ENCODE results near the gene MTHFD1. TPM values are rescaled to one million over a fixed set of nuclear protein-coding genes. Genes with fewer than 3 reads are reported as not detected.

MTHFD1 gene
- total RNA-seq, 1 experiment from 2014 or later, result 153 TPM

GRCh38 chr14:64467101-64467500 is 78.9 kb downstream of the MTHFD1 start:
- Histone ChIP-seq H3K4me1 (ENCODE audit: control insufficient read depth in 1 of 2, insufficient read depth in 2 of 2, low read length in 2 of 2) (peaks cover 0 to 4% of the 10 kb centered on the region in 2 experiments; a peak in 1 of 4 replicates), H3K4me3 (replicated peaks in 1 of 2; ENCODE audit: low read depth in 1 of 2, low read length in 2 of 2) (no peak overlapping the region), H3K9ac (ENCODE audit: low read length) (no peak overlapping the region), H3K9me3 (ENCODE audit: control insufficient read depth in 1 of 2, insufficient read depth in 1 of 2, low read depth in 1 of 2, low read length in 2 of 2) (no peaks in the 10 kb centered on the region), H3K27me3 (ENCODE audit: insufficient read depth, low read length) (no peaks in the 10 kb centered on the region), H4K20me1 (ENCODE audit: insufficient read depth) (0 out of 2 replicates have a peak, but pooled peaks cover 3% of the 10 kb centered on the region), H2AFZ (ENCODE audit: low read depth, low read length, poor library complexity, severe bottlenecking) (no peak overlapping the region), H3K27ac (ENCODE audit: low read depth, low read length) (no peak overlapping the region), H3K79me2 (ENCODE audit: insufficient read depth, low read length) (no peaks in the 10 kb centered on the region), H3K4me2 (ENCODE audit: low read length) (no peak overlapping the region), H3K9me2 (ENCODE audit: insufficient read depth) (no peaks in the 10 kb centered on the region), H3K36me3 (ENCODE audit: control insufficient read depth in 1 of 2, insufficient read depth in 2 of 2, low read length in 2 of 2) (no peaks in the 10 kb centered on the region)
- POLR2A ChIA-PET, result no interaction called here
- ATAC-seq (no peak), DNase-seq (ENCODE audit: low read depth, low spot score) (no peak)
- TF ChIP-seq YY1 (IDR thresholded peaks at IDR 0.05; ENCODE audit: extremely low read depth, insufficient replicate concordance, low read depth, low read length) (no peak), SP1 (IDR thresholded peaks at IDR 0.05; ENCODE audit: low read depth) (no peak), RAD21 (IDR thresholded peaks at IDR 0.05; ENCODE audit: low read depth) (no peak), EGR1 (IDR thresholded peaks at IDR 0.05; ENCODE audit: low read depth) (no peak), POLR2A (IDR thresholded peaks at IDR 0.05; ENCODE audit: borderline replicate concordance, extremely low read depth, insufficient read depth, insufficient read length) (no peak), SRF (IDR thresholded peaks at IDR 0.05; ENCODE audit: low read depth) (no peak)
- no TSS peak for BruUV-seq (replicated peaks)
- RAD21 ChIA-PET (ENCODE audit: low non-redundant PET in 1 of 2, low total read pairs in 2 of 2, uncharacterized antibody in 2 of 2, unreplicated experiment in 2 of 2), result no interaction called here
- CTCF ChIA-PET, result interaction anchor here (0.9 kb wide), 1 partner anchor 37 kb away, joined by 3 read pairs; no protein-coding TSS in a partner anchor
- intact Hi-C loops (cut with micrococcal nuclease), result no loop called here

GRCh38 chr14:64467566-64467965 is 79.4 kb downstream of the MTHFD1 start:
- no peaks in the 10 kb centered on the region for H3K27me3 ChIP-seq (ENCODE audit: insufficient read depth, low read length)
- no peaks in the 10 kb centered on the region for H3K79me2 ChIP-seq (ENCODE audit: insufficient read depth, low read length)
- H4K20me1 ChIP-seq (ENCODE audit: insufficient read depth), result 0 out of 2 replicates have a peak, but pooled peaks cover 3% of the 10 kb centered on the region
- RAD21 ChIA-PET (ENCODE audit: low non-redundant PET in 1 of 2, low total read pairs in 2 of 2, uncharacterized antibody in 2 of 2, unreplicated experiment in 2 of 2), result no interaction called here
- H3K27ac ChIP-seq (ENCODE audit: low read depth, low read length), result no peak overlapping the region
- intact Hi-C loops (cut with micrococcal nuclease), result no loop called here
- BruUV-seq (replicated peaks), result no TSS peak
- no peak overlapping the region for H3K9ac ChIP-seq (ENCODE audit: low read length)
- CTCF ChIA-PET, result interaction anchor here (0.9 kb wide), 1 partner anchor 38 kb away, joined by 3 read pairs; no protein-coding TSS in a partner anchor
- peaks cover 0 to 4% of the 10 kb centered on the region in 2 experiments; a peak in 1 of 4 replicates for H3K4me1 ChIP-seq (ENCODE audit: control insufficient read depth in 1 of 2, insufficient read depth in 2 of 2, low read length in 2 of 2)
- H2AFZ ChIP-seq (ENCODE audit: low read depth, low read length, poor library complexity, severe bottlenecking), result no peak overlapping the region
- no peaks in the 10 kb centered on the region for H3K9me3 ChIP-seq (ENCODE audit: control insufficient read depth in 1 of 2, insufficient read depth in 1 of 2, low read depth in 1 of 2, low read length in 2 of 2)
- H3K4me2 ChIP-seq (ENCODE audit: low read length), result no peak overlapping the region
- no peaks in the 10 kb centered on the region for H3K36me3 ChIP-seq (ENCODE audit: control insufficient read depth in 1 of 2, insufficient read depth in 2 of 2, low read length in 2 of 2)
- H3K9me2 ChIP-seq (ENCODE audit: insufficient read depth), result no peaks in the 10 kb centered on the region
- POLR2A ChIA-PET, result no interaction called here
- TF ChIP-seq JUND (IDR thresholded peaks at IDR 0.05) (no peak), ATF3 (IDR thresholded peaks at IDR 0.05) (no peak), EGR1 (IDR thresholded peaks at IDR 0.05; ENCODE audit: low read depth) (no peak), SIN3A (IDR thresholded peaks at IDR 0.05; ENCODE audit: low read depth) (no peak), TCF7L2 (IDR thresholded peaks at IDR 0.05; ENCODE audit: borderline replicate concordance, extremely low read depth, insufficient read depth, insufficient read length) (no peak), MAX (IDR thresholded peaks at IDR 0.05) (no peak), ZNF274 (IDR thresholded peaks at IDR 0.05; ENCODE audit: low read depth, low read length) (no peak), ZFX (IDR thresholded peaks at IDR 0.05) (no peak)
- H3K4me3 ChIP-seq (replicated peaks in 1 of 2; ENCODE audit: low read depth in 1 of 2, low read length in 2 of 2), result no peak overlapping the region
- no peak for ATAC-seq
- DNase-seq (ENCODE audit: low read depth, low spot score), result no peak
